Left ventricle myocardium inferior (tissue), 1 donor: ENCODE data around the gene PKMYT1. TPM values are rescaled to one million over a fixed set of nuclear protein-coding genes. Genes with fewer than 3 reads are reported as not detected.

ENCODE experiments used
- DNase-seq: peaks from one replicate; pipeline ENCODE4 v3.0.0-alpha.2; 2020
- H3K27ac ChIP-seq: fragments of 200-600 bp; replicated peaks from 2 replicates; pipeline ENCODE4 v1.8.0; 2021
- H3K27me3 ChIP-seq: fragments of 200-600 bp; 2 replicates; pipeline ENCODE4 v1.8.0; 2021; ENCODE audit warnings: low read depth
- H3K36me3 ChIP-seq: fragments of 200-600 bp; 2 replicates; pipeline ENCODE4 v1.8.0; 2021
- H3K4me1 ChIP-seq: fragments of 200-600 bp; 2 replicates; pipeline ENCODE4 v1.8.0; 2021
- H3K4me3 ChIP-seq: fragments of 200-600 bp; 2 replicates; pipeline ENCODE4 v1.8.0; 2021; ENCODE audit warnings: mild to moderate bottlenecking, moderate library complexity
- H3K9me3 ChIP-seq: fragments of 200-600 bp; replicated peaks from 2 replicates; pipeline ENCODE4 v1.8.0; 2021
- intact Hi-C: fragments of 100-400 bp; cut with micrococcal nuclease; formaldehyde crosslinking; loops from one replicate; pipeline ENCODE4 v1.11.0; 2022
- total RNA-seq: library from RNA; stranded (reverse); fragmentation: NEBNext Ultra II Directional; extraction: Animal tissue kit (Norgen Biotek cat#: 25700); gene quantifications from one replicate; pipeline ENCODE4 v1.2.1, GENCODE V29; 2021
- TF ChIP-seq, protein P1 (sequence below): fragments of 200-600 bp; IDR thresholded peaks from 2 replicates; pipeline ENCODE4 v1.8.0; 2021; ENCODE audit warnings: antibody characterized with exemption, mild to moderate bottlenecking, borderline replicate concordance
- donor health status: DM: no; HTN: yes; CAD: no; lungs with severe emphysema.

Gene PKMYT1
- total RNA-seq, 1 donor from 2014 or later, result 1.3 TPM

DNA sequence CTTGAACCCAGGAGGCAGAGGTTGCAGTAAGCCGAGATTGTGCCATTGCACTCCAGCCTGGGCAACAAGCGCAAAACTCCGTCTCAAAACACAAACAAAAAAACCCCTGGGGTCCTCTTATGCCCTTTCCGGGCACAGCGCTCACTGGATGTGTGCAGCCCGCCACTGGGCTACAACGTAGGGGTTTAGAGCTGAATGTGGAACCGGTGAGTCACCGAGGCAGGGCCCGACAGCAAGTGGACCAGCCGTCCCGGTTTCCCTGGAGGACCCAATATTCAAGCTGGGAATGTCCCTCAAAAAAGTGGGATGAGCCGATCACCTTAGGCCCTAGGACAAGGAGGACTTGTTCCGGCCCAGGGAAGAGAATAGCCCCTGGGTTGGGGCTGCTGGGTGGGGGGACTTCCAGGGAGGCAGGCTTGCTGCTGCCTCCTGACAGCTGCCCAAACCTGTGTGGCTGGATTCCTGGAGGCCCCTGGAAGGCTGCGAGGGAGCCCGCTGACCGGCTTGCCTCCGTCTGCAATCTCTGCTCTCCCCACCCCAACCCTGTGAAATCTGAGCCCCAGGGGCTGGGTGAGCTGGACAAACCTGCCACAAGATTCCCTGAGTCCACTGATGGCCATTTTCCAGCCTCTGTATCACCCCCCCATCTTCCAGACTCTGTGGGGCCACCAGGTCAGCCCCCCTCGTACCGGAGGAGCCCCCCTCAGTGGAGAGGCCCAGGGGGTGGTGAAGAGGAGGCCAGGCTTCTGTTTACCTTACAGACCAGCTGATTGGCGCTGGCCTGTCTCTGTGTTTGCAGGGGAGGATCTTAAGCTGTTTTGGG, 29.5 kb upstream of the PKMYT1 start:
- peaks cover 100% of the 10 kb centered on the region for H3K27me3 ChIP-seq
- intact Hi-C loops, result no loop called here
- H3K4me3 ChIP-seq, result no peak overlapping the region
- H3K27ac ChIP-seq, result no peak overlapping the region
- H3K36me3 ChIP-seq, result no peaks in the 10 kb centered on the region
- TF ChIP-seq, protein P1, sequence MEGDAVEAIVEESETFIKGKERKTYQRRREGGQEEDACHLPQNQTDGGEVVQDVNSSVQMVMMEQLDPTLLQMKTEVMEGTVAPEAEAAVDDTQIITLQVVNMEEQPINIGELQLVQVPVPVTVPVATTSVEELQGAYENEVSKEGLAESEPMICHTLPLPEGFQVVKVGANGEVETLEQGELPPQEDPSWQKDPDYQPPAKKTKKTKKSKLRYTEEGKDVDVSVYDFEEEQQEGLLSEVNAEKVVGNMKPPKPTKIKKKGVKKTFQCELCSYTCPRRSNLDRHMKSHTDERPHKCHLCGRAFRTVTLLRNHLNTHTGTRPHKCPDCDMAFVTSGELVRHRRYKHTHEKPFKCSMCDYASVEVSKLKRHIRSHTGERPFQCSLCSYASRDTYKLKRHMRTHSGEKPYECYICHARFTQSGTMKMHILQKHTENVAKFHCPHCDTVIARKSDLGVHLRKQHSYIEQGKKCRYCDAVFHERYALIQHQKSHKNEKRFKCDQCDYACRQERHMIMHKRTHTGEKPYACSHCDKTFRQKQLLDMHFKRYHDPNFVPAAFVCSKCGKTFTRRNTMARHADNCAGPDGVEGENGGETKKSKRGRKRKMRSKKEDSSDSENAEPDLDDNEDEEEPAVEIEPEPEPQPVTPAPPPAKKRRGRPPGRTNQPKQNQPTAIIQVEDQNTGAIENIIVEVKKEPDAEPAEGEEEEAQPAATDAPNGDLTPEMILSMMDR, result no peak
- DNase-seq, result no peak
- H3K4me1 ChIP-seq, result peaks cover 4% of the 10 kb centered on the region
- no peaks in the 10 kb centered on the region for H3K9me3 ChIP-seq

DNA sequence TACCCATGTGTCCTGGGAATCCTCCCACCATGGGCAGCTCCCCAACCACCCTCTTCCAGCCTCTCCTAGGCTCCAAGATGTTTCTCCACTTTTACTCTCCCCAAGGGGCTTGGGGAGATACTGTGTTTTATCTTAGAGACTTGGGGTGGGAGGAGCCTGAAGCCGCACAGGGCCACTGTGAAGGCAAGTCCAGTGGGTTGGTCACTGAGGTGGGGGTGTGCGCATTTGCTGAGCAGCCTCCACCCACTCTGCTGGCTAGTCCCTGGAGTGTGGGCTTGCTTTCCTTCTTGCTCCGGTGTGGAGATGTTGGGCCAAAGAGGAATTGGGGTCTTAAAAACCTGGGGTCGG, 28.4 kb upstream of the PKMYT1 start:
- intact Hi-C loops, result no loop called here
- no peak overlapping the region for H3K4me3 ChIP-seq
- TF ChIP-seq, protein P1, result no peak
- DNase-seq, result no peak
- no peaks in the 10 kb centered on the region for H3K36me3 ChIP-seq
- H3K27ac ChIP-seq, result no peak overlapping the region
- no peaks in the 10 kb centered on the region for H3K9me3 ChIP-seq
- H3K27me3 ChIP-seq, result peaks cover 91% of the 10 kb centered on the region
- peaks cover 6% of the 10 kb centered on the region for H3K4me1 ChIP-seq

DNA sequence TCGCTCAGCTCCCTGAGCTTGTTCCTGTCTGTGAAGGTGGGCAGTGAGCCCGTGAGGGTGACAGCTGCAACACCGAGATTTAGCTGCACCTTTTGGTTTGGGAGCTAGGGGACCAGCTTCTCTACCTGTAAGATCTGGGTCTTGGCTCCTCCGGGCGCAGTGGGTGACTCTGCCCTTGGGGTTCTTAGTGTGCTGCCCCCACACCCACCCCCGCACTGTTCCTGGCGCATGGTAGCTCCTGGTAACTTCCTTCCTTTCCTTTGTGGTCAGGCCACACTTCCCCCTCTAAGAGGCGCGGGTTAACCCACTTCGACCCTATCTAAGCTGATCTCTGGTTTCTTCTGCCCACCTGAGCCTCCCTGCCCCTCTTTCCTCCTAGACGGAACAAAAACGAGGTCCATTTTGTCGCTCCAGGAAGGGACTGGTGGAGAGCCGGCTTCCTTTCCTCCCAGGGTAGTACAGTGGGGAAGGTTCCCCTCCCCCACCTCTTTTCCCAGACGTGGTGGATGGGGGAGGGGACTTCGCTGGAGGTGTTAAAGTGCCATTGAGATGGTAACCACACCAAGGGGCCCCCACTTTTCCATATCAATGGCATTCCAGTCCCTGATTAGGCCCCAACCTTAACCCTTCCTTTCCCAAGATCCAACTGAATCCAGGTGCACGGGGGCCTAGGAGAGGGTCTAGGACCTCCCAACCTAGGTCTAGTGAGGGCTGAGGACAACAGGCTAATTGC, 27.9 kb upstream of the PKMYT1 start:
- Histone ChIP-seq H3K27me3 (peaks cover 91% of the 10 kb centered on the region), H3K4me1 (peaks cover 10% of the 10 kb centered on the region)
- DNase-seq, result peak; percentile 43

DNA sequence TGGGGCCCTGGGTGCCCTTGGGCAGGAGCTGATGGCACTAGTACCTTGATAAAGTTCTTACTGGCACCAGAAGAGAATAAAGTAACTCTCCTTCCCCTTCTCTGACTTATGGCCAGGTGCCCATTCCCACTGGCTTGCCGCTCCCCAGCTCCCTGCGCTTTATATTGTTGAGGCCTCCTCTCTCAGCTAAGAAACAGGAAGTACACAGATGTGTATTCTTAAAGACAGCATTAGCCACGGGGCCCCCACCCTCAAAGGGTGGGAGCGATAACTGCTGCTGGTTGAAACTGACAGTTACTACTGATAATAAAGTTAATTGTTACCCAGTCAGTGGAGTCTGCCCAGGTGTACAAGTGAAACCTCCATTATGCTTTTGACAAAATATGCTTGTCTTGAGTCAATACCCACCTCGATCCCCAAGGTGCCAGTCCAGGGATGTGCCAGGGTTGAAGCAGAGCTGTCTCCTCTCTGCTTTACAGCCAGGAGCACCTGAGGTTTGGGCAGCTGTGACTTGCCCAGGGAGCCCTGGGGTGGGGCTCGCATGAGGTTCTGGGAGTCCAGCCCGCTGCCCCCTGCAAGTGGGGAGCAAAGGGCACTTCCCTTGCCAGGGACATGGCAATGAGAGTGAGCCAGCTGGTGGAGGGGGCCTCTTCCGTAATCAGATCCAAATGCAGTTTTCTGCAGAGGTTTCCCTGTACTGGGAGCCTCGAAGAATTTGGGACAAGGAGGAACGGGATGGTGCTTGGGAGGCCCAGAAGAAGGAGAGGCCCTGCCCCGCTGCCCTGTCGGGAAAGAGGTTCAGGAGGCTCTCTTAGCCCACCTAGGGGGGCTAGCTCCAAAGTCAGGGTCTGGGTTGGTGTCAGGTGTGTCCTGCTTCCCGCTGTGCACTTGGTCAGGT, 27.1 kb upstream of the PKMYT1 start:
- Histone ChIP-seq H3K36me3 (no peaks in the 10 kb centered on the region), H3K9me3 (no peaks in the 10 kb centered on the region), H3K4me1 (peaks cover 10% of the 10 kb centered on the region), H3K27ac (no peak overlapping the region), H3K27me3 (peaks cover 86% of the 10 kb centered on the region), H3K4me3 (no peak overlapping the region)
- TF ChIP-seq, protein P1, result no peak
- no peak for DNase-seq
- intact Hi-C loops, result no loop called here

More for the DNA sequence above, 27.9 kb upstream of the PKMYT1 start:
- Histone ChIP-seq H3K4me3 (no peak overlapping the region), H3K36me3 (no peaks in the 10 kb centered on the region), H3K9me3 (no peaks in the 10 kb centered on the region), H3K27ac (no peak overlapping the region)
- intact Hi-C loops, result no loop called here
- TF ChIP-seq, protein P1, result no peak

DNA sequence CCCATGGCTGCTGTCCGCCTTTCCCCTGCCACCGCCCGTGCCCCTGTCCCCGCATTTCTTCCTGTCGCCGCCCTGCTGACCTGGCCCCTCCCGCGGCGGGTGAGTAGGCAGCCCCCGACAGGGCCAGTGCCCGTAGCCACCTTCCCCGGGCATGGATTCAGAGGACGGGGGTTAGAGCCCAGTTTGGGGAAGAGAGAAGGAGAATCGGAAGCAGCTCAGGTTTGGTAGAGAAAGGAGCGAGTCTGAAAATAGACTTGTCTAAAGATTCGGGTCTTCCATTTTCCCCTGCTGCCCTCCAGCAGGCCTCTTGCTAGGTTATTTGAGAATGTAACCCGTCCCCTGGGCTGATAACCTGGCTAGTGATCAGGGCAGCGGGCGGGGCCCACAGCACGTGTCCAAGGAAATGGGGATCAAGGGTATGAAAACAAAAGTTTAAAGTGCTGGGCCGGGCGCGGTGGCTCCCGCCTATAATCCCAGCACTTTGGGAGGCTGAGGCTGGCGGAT, 24.6 kb upstream of the PKMYT1 start:
- TF ChIP-seq, protein P1, result no peak
- H3K27ac ChIP-seq, result peak overlapping the region; percentile 46
- intact Hi-C loops, result no loop called here
- H3K9me3 ChIP-seq, result no peaks in the 10 kb centered on the region
- peaks cover 10% of the 10 kb centered on the region for H3K4me1 ChIP-seq
- H3K27me3 ChIP-seq, result peaks cover 82% of the 10 kb centered on the region
- H3K36me3 ChIP-seq, result no peaks in the 10 kb centered on the region
- peak overlapping the region; percentile 60 for H3K4me3 ChIP-seq
- no peak for DNase-seq
